CD4-positive, alpha-beta T cell treated with Interleukin-1 beta for 1 hour (primary cell): ENCODE data around the gene FAM227B.
"Not testable (repeated sequence)": the region's sequence is repeated elsewhere in the genome, so short reads cannot be mapped to it uniquely, and the experiment has no call there.

Experiments
- DNase-seq, 2 donors: peaks; one replicate each; pipeline ENCODE4 v3.0.0-alpha.2; 2020 to 2022

FAM227B gene

DNA sequence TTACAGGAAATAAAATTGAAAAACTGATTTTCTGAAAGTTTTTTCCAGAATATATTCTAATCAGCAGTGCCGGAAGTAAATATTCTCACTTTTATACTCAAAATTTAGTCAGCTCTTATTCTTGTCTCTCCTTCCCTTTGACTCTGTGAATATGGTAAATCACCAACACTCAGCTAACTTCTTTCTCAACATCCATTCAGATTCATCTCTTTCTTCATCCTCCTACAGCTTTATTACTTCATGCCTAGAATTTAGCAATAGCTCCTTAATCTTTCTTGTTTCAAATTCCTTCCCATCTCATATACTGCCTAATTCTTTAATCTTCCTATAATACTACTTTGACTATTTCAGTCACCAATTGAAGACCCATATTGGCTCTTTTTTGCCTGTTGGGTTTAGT, 129.7 kb downstream of the FAM227B start:
- DNase-seq: no peak

DNA sequence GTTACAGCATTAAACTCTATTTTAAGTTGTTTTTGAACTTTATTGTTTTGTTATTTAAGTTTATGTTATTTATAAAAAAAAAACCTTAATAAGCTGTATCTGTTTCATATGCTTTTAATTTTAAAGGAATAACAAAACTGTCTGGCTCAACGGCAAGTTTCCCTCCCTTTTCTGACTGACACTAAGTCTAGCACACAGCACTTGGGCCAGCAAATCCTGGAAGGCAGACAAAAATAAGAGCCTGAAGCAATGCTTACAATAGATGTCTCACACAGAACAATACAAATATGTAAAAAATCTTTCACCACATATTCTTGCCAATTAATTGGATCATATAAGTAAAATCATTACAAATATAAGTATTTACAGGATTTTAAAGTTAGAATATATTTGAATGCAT, 135.2 kb downstream of the FAM227B start:
- DNase-seq: not testable (repeated sequence)

DNA sequence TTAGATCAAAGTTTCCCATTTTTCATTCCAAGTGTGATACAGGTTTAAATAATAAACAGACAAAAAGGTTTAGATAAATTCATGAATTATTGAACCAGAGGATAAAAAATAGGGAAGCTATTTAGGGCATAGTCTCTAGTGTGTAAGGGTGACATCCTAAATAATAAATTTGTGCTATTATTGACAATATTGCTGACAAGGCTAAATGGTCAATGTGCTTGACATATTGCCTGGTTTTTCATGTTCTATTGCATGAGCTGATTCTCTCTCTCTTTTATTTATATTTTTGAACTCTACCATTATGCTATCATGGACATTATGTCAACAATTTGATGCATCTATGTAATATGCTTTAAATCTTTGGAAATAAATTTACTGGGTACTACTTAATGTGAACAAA, 141.6 kb downstream of the FAM227B start:
- not testable (repeated sequence) for DNase-seq

DNA sequence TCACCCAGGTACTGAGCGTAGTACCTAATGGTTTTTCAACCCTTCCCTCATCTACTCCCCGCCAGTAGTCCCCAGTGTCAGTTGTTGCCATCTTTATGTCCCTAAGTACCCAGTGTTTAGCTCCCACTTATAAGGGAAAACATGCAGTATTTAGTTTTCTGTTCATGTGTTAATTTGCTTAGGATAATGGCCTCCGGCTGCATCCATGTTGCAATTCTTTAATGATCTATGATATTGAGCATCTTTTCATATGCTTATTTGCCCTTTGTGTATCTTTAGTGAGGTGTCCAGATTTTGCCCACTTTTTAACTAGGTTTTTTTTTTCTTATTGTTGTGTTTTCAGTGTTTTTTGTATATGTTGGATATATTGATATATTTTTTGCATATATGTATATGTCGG, 142.6 kb downstream of the FAM227B start:
- not testable (repeated sequence) for DNase-seq

DNA sequence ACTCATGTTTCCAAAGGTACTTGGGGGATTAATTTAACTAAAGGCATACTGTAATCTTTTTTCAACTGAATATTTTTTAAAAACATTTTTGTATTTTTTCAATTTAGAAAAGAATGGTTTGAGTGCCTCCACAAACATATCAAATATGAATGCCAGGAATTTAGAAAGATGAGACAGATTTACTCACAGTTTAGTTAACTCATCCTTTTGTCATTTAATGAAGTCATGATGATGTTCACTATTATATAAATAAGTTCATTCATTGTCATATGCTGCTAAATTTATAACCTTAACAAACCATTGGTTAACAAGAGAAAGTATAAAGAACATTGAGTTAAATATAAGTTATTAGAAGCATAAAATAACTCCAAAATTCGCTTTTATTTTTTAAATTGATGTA, 147.6 kb downstream of the FAM227B start:
- no peak for DNase-seq

DNA sequence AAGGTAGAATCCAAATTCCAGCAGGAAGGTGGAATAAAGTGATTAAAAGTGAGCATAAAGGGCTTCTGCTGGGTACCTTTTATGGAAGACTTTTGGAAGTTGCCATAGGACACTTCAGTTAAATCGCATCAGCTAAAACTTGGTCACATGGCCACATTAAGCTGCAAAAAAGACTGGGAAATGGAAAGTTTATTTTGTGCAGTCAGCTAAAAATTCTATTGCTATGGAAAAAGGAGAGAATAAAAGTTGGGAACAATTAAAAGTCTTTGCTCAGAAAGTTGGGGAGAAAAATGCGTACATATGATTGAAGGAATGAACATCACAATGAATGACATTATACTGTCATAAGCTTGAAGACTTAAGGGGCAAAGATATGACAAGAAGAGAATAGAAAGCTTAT, 148.3 kb downstream of the FAM227B start:
- no peak for DNase-seq

DNA sequence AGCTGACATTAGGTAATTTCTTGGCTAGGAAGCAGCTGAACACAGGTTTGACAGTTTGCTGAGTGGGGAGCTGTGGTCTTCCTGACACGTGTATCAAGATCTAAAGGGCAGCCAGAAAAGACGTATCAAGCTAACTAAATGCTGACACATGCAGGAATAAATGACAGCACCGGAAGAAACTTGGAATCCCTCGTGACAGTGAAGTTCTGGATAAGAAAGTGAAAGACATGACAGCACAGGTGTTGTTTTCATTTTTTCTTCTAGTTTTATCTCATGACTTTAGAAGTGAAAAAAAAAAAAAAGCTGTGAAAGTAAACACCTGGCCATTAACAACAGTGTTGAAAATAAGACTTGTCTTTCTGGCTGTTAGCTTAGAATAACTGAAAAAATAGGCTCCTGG, 148.9 kb downstream of the FAM227B start:
- peak in 1 of 2 donors; percentile 4 for DNase-seq

DNA sequence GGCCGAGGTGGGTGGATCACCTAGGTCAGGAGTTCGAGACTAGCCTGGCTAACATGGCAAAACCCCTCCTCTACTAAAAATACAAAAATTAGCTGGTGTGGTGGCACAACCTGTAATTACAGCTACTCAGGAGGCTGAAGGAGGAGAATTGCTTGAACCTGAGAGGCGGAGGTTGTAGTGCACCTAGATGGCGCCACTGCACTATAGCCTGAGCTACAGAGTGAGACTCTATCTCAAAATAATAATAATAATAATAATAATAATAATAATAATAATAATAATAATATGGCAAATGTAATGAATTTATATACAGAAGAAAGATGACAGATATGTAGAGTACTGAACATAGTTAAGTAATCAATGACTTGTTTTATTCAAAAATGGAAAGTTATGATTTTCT, 149.4 kb downstream of the FAM227B start:
- peak; percentile 3 to 16 for DNase-seq

DNA sequence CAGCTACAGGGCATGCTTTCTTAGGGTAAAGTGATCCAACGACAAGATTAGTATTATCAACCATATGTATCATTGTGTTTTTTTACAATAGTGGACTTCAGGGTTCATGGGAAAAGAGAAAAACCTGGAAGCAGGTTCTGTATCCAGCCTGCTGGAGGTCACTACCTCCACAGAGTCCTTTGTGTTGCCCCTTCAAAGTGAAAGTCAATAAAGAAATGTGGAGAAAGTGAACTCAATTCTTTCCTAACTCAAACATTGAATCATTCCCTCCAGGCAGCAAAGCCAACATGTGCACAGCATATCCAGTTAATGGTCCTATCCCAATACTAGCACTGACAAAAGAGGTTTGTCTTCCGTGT, 152.2 kb downstream of the FAM227B start:
- no peak for DNase-seq

DNA sequence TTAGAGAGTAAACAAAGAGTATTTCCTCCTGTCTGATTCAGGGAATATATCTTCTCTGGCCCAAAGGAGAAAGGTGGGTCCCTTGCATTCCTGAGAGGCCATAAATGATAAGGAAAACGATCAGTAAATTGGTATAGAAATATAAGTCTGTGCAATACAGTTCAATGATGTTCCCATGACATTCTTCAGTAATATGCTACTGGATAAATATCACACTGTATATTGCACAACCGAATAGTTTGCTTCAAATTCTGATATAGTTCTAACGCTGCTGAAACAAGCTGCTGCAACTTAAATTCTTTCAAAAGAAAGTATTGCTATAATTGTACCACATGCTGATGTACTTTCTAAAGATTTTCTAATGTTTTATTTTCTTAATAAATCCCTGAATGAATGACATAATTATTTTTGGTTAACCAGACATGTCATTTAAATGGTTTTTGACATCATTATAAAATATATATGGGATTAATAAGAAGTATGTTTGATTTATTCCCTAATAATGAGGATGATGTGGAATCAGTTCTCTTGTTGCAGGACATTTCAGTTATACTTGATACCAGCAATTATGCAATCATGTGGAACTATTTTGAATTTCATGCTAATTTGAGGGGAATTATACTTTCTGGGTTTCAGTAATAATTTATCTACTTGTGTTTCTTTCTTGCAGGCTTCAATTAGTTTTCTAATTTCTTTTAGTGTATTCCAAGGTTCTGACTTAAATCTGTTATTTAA, 152.7 kb downstream of the FAM227B start:
- DNase-seq: no peak

DNA sequence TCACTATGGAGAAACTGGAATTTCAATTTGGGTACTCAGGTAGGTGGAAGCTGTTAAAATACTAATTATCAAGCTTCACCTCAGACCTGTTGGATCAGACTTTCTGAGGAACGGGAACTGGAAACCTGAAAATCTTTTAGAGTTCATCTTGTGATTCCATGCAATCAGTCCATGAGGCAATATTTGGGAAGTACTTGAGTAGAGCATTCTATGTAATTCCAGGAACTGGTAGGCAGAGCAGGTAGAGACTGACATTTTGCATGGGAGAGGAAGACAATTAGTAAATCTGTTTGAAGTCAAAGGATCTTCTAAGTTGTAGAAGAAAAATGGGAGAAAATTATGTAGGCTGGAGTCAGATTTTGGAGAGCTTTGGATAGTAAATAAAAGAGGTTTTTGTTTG, 154.5 kb downstream of the FAM227B start:
- DNase-seq: no peak

DNA sequence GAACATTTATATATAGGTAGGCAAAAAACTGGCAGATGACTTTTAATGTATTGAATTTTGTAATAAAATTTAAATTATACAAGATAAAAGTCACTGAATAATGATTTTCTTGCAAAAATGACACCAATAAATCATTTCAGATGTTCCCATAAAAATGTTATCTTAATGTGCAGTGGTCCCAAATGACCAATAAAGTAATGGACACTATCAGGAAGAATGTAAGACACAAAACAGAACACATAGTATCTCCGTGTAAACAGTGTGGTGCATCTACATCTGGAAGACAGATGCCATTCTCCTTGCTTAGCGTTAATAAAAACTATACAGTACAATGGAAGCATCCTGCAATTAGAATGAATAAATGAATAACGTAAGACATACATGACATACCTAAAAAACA, 156.1 kb downstream of the FAM227B start:
- no peak for DNase-seq

DNA sequence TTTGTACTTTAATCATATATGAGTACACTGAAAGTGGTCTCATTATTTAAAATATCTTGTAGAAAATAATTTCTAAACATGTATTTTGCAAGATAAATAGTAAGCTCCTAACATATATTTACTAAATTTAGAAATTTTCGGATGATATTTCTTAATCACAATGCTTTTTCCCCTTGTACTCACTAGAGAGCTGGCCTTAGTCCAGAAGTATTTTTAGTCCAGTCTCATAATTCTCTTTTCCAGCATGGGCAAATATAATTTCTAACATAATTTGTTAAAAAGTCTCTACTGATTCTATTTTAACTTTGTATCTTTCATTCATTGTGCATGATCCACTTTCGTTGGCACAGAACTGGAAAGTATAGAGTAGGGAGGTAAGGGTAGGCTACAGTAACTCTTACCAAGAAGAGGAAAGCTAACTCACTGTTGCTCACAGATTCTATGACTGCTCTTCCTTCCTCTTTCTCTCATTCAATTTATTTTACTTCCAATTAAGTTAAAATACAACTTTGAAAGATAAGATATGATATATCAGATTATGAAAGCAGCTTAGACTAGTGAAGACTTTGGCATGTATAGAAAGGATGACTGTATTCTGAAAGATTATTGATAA, 158.3 kb downstream of the FAM227B start:
- no peak for DNase-seq

DNA sequence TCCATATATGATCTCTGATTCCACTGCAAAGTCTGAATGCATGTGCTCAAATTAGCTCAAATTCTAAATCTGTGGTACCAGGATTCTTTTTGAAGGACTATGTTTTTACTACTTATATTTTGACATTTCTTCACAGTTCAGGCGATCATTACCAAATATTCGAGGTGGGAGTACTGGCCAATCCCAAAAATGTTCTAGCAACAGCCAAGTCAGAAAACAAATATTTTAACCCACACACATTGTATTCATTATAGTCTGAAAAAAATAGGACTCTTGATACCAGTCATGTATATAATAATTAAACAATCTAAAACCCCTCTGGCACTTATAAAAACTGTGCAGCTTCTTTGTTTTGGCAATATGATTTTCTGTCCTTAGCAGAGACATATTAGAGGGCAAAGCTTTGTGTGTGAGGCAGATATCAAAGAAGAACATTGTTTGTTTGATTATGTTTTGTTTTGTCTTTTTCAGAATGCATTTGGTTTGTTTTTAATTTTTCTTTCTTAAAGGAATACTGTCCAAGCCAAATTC, 160.1 kb downstream of the FAM227B start:
- no peak for DNase-seq

DNA sequence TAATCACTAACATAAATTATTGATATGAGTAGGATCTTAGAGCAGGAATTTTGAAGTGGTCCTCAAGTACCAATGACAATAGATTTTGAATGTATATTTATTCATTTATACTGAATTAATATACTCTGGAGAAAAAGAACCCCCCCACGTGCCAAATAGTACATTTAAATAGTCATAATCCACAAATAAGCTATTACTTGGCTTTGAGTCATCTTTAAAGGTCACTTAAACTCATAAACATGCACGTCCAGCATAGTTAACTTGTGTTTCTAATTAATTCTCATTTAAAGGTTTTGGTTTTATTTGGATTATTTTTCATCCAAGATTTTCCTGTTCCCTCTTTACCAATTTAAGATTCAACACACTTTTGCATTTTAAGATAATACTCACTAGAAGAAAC, 162.5 kb downstream of the FAM227B start:
- DNase-seq: no peak

DNA sequence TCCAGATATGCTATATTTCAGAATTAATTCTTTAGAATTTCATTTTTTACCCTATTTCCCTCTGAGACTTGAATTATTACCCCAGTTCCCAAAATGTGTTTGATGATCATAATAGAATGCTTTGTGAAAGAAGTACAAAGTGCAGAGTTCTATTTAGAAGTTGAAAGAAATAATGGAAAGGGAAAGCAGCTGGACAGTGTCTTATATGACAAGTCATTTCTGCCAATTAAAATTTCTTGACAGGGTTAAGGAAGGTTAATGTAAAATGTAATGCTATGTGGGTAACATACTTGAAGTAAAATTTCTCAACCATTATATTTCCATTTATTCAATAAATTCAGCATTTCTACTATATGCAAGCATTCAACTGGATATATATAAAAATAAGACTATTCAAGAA, 164.5 kb downstream of the FAM227B start:
- DNase-seq: no peak

DNA sequence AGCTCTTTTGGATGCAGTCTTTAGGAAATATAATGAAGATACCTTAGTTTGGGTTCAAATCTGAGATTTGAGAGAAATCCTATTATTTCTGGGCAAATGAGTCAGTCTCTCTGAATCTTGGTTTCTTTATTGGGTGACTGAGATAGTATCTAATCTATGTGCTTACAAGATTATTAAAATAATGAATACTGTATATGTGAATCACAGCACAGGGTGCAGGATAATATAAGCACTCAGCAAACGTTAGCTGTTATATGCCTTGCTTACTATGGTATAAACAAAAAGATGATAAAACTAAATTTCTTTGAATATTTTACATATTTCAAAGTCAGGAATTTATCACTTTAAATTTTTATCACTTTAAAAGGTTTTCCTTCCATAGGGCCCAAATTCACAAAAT, 168.0 kb downstream of the FAM227B start:
- no peak for DNase-seq

DNA sequence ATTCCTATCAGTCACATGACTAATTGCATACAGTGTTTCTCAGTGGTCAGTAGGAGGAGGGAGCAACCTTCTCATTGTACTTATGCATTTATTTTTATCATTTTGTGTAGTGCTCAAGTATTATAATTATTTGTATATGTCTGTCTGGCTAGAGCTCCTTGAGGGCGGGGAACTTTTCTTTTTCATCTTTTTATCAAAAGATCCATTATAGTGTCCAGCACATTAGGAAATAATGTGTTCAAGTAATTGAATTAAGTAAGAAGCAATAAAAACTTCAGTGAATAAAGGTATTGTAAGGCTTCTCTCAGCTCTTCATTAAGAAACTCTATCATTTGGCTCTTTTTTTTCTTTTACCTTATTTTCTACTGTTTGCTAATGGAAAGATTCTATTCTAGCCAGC, 178.8 kb downstream of the FAM227B start:
- no peak for DNase-seq

DNA sequence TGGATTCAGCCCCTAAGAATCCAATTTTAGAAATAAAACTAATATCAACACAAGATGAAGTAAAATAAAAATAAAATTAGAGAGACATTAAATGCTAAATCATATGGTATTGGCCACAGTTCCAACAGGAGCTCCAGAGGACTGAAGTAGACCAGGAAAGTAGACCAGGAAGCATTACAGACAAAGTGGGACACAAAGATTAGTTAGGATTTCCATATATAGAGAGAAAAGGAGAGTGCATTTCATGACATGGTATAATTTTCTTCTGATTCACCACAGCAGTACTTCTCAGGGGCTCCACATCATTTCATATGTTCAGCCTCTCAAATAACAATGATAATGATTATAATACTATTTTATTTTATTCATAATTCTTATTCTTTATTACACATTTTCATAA, 179.3 kb downstream of the FAM227B start:
- no peak for DNase-seq

DNA sequence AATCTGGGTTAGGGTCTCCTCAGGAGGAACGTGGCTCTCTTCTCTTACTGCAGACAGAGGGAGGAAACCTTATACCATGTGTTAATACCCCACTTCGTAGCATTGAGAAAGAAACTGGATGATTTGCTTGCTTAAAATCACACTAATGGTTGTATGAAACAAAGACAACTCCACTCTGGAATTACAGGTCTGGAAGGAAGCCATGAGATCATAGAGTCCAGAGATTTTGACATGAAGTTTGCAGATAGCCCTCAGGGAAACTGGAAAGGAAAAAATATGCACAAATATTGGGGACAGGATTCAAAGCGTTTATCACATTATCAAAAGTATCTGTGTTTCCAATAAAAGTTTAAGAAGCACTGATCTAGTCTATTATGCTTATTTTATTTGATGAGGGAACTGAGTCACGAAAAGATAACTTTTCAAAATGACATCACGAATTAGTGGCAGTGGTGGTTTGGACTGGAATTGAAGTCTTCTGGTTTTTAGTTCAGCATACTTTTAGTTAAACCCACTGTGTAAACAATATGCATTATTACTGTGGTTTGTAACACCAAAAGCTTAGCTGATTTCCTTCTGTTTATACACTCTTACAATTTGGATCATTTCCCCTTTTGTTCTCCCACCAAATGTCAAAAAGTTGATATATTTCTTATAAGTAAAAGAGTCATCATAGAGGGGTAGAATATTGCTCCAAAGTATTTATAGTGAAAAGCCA, 180.8 kb downstream of the FAM227B start:
- no peak for DNase-seq

DNA sequence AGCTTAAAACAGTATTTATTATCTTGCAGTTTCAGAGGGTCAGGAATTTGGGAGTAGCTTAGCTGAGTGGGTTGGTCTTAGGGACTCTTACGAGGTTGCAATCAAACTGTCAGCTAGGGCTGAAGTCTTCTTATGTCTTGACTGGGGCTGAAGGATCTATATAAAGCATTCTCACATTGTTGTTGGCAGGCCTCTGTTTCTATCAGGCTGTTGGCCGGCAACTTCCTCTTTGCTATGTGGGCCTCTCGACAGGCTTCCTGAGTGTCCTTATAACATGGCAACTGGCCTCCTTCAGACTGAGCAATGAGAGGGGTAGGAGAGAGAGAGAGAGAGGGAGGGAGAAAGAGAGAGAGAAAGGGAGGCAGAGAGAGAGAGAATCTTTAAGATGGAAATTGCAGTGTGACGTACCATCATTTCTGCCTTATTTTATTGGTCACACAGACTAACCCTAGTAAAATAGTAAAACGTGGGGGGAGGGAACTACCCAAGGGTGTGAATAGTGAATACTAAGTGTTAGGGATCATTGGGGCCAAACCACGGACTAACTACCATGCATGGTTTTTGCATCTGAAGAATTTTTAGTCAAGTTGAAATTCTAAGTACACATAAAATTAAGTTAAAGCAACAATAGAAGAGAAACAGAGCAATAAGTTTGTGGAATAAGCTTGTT, 181.5 kb downstream of the FAM227B start:
- peak in 1 of 2 donors; percentile 22 for DNase-seq

DNA sequence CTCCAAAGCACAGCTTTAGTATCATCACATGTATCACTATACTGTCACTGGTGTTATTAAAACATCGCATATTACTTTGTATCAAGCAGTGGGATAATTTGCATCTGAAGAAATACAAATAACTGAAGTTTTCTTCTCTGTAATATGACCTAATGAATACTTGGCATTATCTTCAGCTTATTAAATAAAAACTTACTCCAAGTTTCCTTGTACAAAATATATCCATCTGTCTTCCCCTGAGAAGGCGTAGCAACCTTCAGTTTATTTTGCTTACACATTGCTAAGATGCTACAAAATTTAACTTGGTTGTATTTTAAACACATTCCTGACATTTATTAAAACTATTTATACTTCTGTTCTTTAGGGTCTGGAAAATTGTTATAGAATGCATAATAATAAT, 183.9 kb downstream of the FAM227B start:
- DNase-seq: no peak

DNA sequence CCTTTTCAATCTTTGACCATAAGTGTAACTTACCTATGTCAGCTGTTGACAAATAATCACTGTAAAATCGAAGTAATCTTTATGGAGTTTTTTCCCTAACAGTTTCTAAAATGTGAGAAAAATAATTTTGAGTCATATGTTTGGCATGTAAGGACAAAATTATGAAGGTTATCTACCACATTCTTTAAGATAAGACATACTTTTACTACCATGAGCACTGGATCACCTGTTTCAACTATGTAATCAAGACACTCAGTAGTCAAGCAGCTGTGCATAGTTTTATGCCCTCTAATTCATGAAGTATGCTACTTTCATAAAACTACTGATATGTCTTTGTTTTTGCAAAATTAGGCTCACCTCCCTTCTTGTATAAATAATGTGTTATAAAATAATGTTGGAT, 185.4 kb downstream of the FAM227B start:
- DNase-seq: no peak

DNA sequence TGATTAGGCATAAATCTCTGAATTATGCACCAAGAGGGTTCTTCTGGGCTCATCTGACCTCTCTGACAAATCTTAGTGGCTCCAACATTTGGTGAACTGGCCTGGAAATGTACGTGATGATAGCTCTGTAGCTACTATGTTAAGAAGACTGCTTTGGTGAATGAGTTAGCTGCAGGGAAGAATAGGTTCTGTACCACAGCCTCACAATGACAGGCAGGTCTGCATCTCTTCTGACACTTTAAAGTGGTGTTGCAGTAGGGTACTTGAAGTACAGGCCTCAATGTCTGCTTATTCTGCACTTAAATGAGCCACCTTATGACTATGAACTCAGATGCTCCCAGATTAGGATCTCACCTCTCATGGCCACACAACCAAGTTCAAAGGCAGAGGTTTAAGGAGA, 190.6 kb downstream of the FAM227B start:
- DNase-seq: no peak
